HCT116 (cell line): ENCODE data around the gene SHC4. TPM values are rescaled to one million over a fixed set of nuclear protein-coding genes. Genes with fewer than 3 reads are reported as not detected.

ENCODE experiments used
- ATAC-seq: fragments of 200-7000 bp; cut with Tn5 transposase; 2 replicates; pipeline ENCODE4 v1.9.1; 2020; ENCODE audit warnings: mild to moderate bottlenecking, moderate library complexity
- BruUV-seq: library from RNA; stranded (reverse); fragments of 400-500 nt; replicated peaks from 2 replicates; lab custom pipeline; 2021; lab: Mats Ljungman, UMichigan
- CTCF ChIA-PET: fragments of 300-600 bp; sonication (Branson Sonifier 250); formaldehyde crosslinking; loops from one replicate; lab custom pipeline; 2021; ENCODE audit warnings: antibody characterized with exemption; lab: Charles Lee
- POLR2A ChIA-PET: fragments of 300-600, 350-600 bp; sonication (Branson Sonifier 250); formaldehyde crosslinking; loops from one replicate; lab custom pipeline; 2021; ENCODE audit warnings: antibody characterized with exemption; lab: Charles Lee
- RAD21 ChIA-PET, 2 experiments: fragments of 300-600 bp; sonication (Branson Sonifier 250); formaldehyde crosslinking; loops; one replicate each; lab custom pipeline; 2023; ENCODE audit warnings: low total read pairs in 2 of 2; ENCODE audit not compliant: uncharacterized antibody in 2 of 2, unreplicated experiment in 2 of 2, low non-redundant PET in 1 of 2; lab: Charles Lee
- DNase-seq: peaks from one replicate; pipeline ENCODE4 v3.0.0-alpha.2; 2010; ENCODE audit warnings: low read depth, low spot score
- H2AFZ ChIP-seq: fragments of 200-600 bp; shearing (Covaris generic), sonication (generic); 2 replicates; pipeline ENCODE4 v1.6.1; 2017; ENCODE audit warnings: low read depth, mixed run types, mixed read lengths, antibody characterized with exemption, low read length; ENCODE audit not compliant: poor library complexity, severe bottlenecking
- H3K27ac ChIP-seq: 2 replicates; pipeline ENCODE4 v1.5.1; 2012; ENCODE audit warnings: low read depth, low read length
- H3K27me3 ChIP-seq: fragments of 200-600 bp; sonication (generic); 2 replicates; pipeline ENCODE4 v1.6.1; 2016; ENCODE audit warnings: mixed run types, low read length, mixed read lengths; ENCODE audit not compliant: insufficient read depth
- H3K36me3 ChIP-seq, 2 experiments: fragments of 200-500 bp in 1 of 2; fragments of 200-600 bp in 1 of 2; sonication (Bioruptor generic) in 1 of 2; sonication (generic) in 1 of 2; 2 replicates each; pipeline versions ENCODE4 v1.5.1 to v1.6.1; 2014 to 2016; ENCODE audit warnings: low read length in 2 of 2, inconsistent platforms in 1 of 2, mixed read lengths in 1 of 2, mixed run types in 1 of 2; ENCODE audit not compliant: insufficient read depth in 2 of 2, control insufficient read depth in 1 of 2
- H3K4me1 ChIP-seq, 2 experiments: fragments of 200-600 bp in 1 of 2; sonication (generic) in 1 of 2; 2 replicates each; pipeline versions ENCODE4 v1.5.1 to v1.6.1; 2012 to 2017; ENCODE audit warnings: low read length in 2 of 2, inconsistent platforms in 1 of 2, mild to moderate bottlenecking in 1 of 2, mixed read lengths in 1 of 2, mixed run types in 1 of 2, moderate library complexity in 1 of 2; ENCODE audit not compliant: insufficient read depth in 2 of 2, control insufficient read depth in 1 of 2
- H3K4me2 ChIP-seq: fragments of 200-600 bp; sonication (generic); 2 replicates; pipeline ENCODE4 v1.6.1; 2017; ENCODE audit warnings: mixed run types, low read length, mixed read lengths
- H3K4me3 ChIP-seq, 2 experiments: fragments of 200-600 bp in 1 of 2; sonication (generic) in 1 of 2; replicated peaks in 1 of 2; 2 replicates each; pipeline ENCODE4 v1.5.1; 2011 to 2016; ENCODE audit warnings: low read length in 2 of 2, control low read depth in 1 of 2, low read depth in 1 of 2, mild to moderate bottlenecking in 1 of 2, mixed read lengths in 1 of 2, mixed run types in 1 of 2
- H3K79me2 ChIP-seq: fragments of 200-600 bp; sonication (generic); 2 replicates; pipeline ENCODE4 v1.6.1; 2017; ENCODE audit warnings: mild to moderate bottlenecking, mixed run types, low read length, moderate library complexity, mixed read lengths; ENCODE audit not compliant: insufficient read depth
- H3K9ac ChIP-seq: fragments of 200-600 bp; sonication (generic); 2 replicates; pipeline ENCODE4 v1.6.1; 2016; ENCODE audit warnings: low read length, mixed read lengths
- H3K9me2 ChIP-seq: fragments of 200-600 bp; sonication (generic), shearing (Covaris generic); 2 replicates; pipeline ENCODE4 v1.6.1; 2017; ENCODE audit warnings: mixed run types, mild to moderate bottlenecking, moderate library complexity; ENCODE audit not compliant: insufficient read depth
- H3K9me3 ChIP-seq, 2 experiments: fragments of 200-500 bp in 1 of 2; fragments of 200-600 bp in 1 of 2; sonication (Bioruptor generic) in 1 of 2; sonication (generic) in 1 of 2; 2 replicates each; pipeline ENCODE4 v1.6.1; 2014 to 2017; ENCODE audit warnings: low read length in 2 of 2, mixed read lengths in 2 of 2, inconsistent platforms in 1 of 2, low read depth in 1 of 2, mild to moderate bottlenecking in 1 of 2, mixed run types in 1 of 2, moderate library complexity in 1 of 2; ENCODE audit not compliant: control insufficient read depth in 1 of 2, insufficient read depth in 1 of 2
- H4K20me1 ChIP-seq: fragments of 200-600 bp; sonication (generic), shearing (Covaris generic); 2 replicates; pipeline ENCODE4 v1.6.1; 2017; ENCODE audit warnings: mixed run types, mild to moderate bottlenecking, moderate library complexity; ENCODE audit not compliant: insufficient read depth
- CBX3 ChIP-seq: IDR thresholded peaks from 2 replicates; pipeline ENCODE4 v1.6.1; 2012; ENCODE audit warnings: low read depth
- CTCF ChIP-seq, 3 experiments: fragments of 200-600 bp in 1 of 3; sonication (generic) in 1 of 3; IDR thresholded peaks in 2 of 3; conservative IDR thresholded peaks in 1 of 3; 2 replicates each; pipeline ENCODE4 v1.5.1; 2012 to 2017; ENCODE audit warnings: low read depth in 2 of 3, low read length in 2 of 3, antibody characterized with exemption in 1 of 3, borderline replicate concordance in 1 of 3, control low read depth in 1 of 3, mild to moderate bottlenecking in 1 of 3, mixed read lengths in 1 of 3, mixed run types in 1 of 3, moderate library complexity in 1 of 3; ENCODE audit not compliant: insufficient read depth in 1 of 3
- ELF1 ChIP-seq: IDR thresholded peaks from 2 replicates; pipeline ENCODE4 v1.6.1; 2012; ENCODE audit warnings: low read depth, borderline replicate concordance
- FOSL1 ChIP-seq: IDR thresholded peaks from 2 replicates; pipeline ENCODE4 v1.6.1; 2012; ENCODE audit warnings: low read depth
- MAX ChIP-seq: IDR thresholded peaks from 2 replicates; pipeline ENCODE4 v1.6.1; 2012
- POLR2A ChIP-seq: IDR thresholded peaks from 2 replicates; pipeline ENCODE4 v1.7.0; 2011; ENCODE audit warnings: borderline replicate concordance; ENCODE audit not compliant: insufficient read depth, insufficient read length; ENCODE audit errors: extremely low read depth
- POLR2AphosphoS5 ChIP-seq: IDR thresholded peaks from 2 replicates; pipeline ENCODE4 v1.6.1; 2011; ENCODE audit warnings: mild to moderate bottlenecking, low read depth, low read length, moderate library complexity
- SP1 ChIP-seq: IDR thresholded peaks from 2 replicates; pipeline ENCODE4 v1.6.1; 2012; ENCODE audit warnings: low read depth
- TCF7L2 ChIP-seq: IDR thresholded peaks from 2 replicates; pipeline ENCODE4 v1.7.0; 2011; ENCODE audit warnings: borderline replicate concordance, inconsistent platforms; ENCODE audit not compliant: insufficient read depth, insufficient read length; ENCODE audit errors: extremely low read depth
- ZBTB33 ChIP-seq: IDR thresholded peaks from 2 replicates; pipeline ENCODE4 v1.6.1; 2011; ENCODE audit warnings: mild to moderate bottlenecking, low read length, moderate library complexity; ENCODE audit not compliant: insufficient replicate concordance; ENCODE audit errors: extremely low read depth
- ZFX ChIP-seq: fragments of 450-650 bp; IDR thresholded peaks from 2 replicates; pipeline ENCODE4 v1.6.1; 2017
- intact Hi-C: fragments of 100-400 bp; cut with micrococcal nuclease; formaldehyde crosslinking; loops from 2 replicates; pipeline ENCODE4 v1.10.0; 2022
- total RNA-seq: library from RNA; stranded (reverse); gene quantifications from one replicate; pipeline ENCODE4 v1.2.1, GENCODE V29; 2021; ENCODE audit not compliant: unreplicated experiment

SHC4 gene
- total RNA-seq, 1 experiment from 2014 or later, result 0.44 TPM

- intact Hi-C loops, result no loop called here
- H2AFZ ChIP-seq, result no peak overlapping the region
Observed at GRCh38 chr15:48981941-48982340, 18.2 kb upstream of the SHC4 start.

More at GRCh38 chr15:48981941-48982340, 18.2 kb upstream of the SHC4 start:
- Histone ChIP-seq H3K9me3 (no peaks in the 10 kb centered on the region), H4K20me1 (no peaks in the 10 kb centered on the region), H3K27ac (no peak overlapping the region), H3K4me1 (no peaks in the 10 kb centered on the region), H3K9me2 (no peaks in the 10 kb centered on the region), H3K27me3 (no peaks in the 10 kb centered on the region), H3K36me3 (no peaks in the 10 kb centered on the region), H3K4me3 (no peak overlapping the region), H3K9ac (no peak overlapping the region), H3K4me2 (no peak overlapping the region), H3K79me2 (no peaks in the 10 kb centered on the region)
- ChIA-PET CTCF (no interaction called here), RAD21 (no interaction called here), POLR2A (no interaction called here)
- TF ChIP-seq POLR2AphosphoS5 (no peak), MAX (no peak), CTCF (IDR thresholded peaks at IDR 0.05 in 2 of 3, conservative IDR thresholded peaks at IDR 0.05 in 1 of 3; ENCODE audit: borderline replicate concordance in 1 of 3, insufficient read depth in 1 of 3, low read depth in 2 of 3, low read length in 2 of 3) (no peak), ELF1 (no peak), FOSL1 (no peak), SP1 (no peak), ZBTB33 (no peak), TCF7L2 (no peak), POLR2A (no peak), CBX3 (no peak), ZFX (no peak)
- no peak for ATAC-seq
- no TSS peak for BruUV-seq
- no peak for DNase-seq
